ENCODE data around the gene PHACTR3.

GRCh38 chr20:59817406-59817805, 213.1 kb downstream of the PHACTR3 start:
- no peak for TF ChIP-seq CTCF (IDR thresholded peaks at IDR 0.05)
- no peak for TF ChIP-seq POLR2A (IDR thresholded peaks at IDR 0.05)
- no peak for TF ChIP-seq EP300 (IDR thresholded peaks at IDR 0.05)
- TF ChIP-seq POLR2AphosphoS5 (IDR thresholded peaks at IDR 0.05), result no peak
